Measurements from ENCODE around the gene LAMA2. TPM values are rescaled to one million over a fixed set of nuclear protein-coding genes. Genes with fewer than 3 reads are reported as not detected.

The LAMA2 gene
- total and polyA plus RNA-seq, 4 donors, result 5.2 to 105 (median 45.9) TPM

DNA sequence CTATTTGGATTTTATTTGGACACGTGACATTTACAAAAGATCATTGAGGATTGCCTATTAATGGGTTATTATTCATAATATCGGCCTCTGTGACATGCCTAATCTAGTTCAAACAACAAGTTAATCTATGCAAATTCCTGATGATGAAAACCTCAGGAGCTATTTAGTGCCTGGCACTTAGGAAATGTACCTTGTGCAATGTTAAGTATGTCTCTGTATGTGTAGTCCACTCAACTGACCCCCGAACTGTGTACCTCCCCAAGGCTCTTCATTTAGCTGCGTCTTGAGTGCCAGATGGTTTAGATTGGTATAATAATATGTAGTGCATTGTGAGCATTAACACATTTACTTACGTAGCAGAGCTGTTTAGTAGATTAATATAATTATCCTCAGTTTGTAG, 6.9 kb downstream of the LAMA2 start:
- Histone ChIP-seq H3K4me1 (ENCODE audit: control insufficient read depth in 5 of 5, insufficient read depth in 5 of 5, low read length in 5 of 5) (peaks cover 0 to 10% (median 0%) of the 10 kb centered on the region in 5 donors), H3K9ac (ENCODE audit: insufficient read depth in 1 of 2, low read length in 2 of 2) (no peak overlapping the region), H3K4me3 (no peak overlapping the region), H3K9me3 (ENCODE audit: control insufficient read depth in 4 of 4, insufficient read depth in 3 of 4, low read length in 3 of 4) (peaks cover 0 to 1% (median 0%) of the 10 kb centered on the region in 4 donors), H3K36me3 (ENCODE audit: control insufficient read depth in 4 of 4, insufficient read depth in 4 of 4, low read length in 4 of 4) (peaks cover 0 to 4% (median 0%) of the 10 kb centered on the region in 4 donors), H3K27me3 (ENCODE audit: control insufficient read depth in 3 of 3, insufficient read depth in 3 of 3, low read length in 2 of 3) (no peaks in the 10 kb centered on the region), H3K27ac (ENCODE audit: low read depth in 1 of 2, low read length in 1 of 2) (peak overlapping the region in 1 of 2 donors; percentile 87)
- TF ChIP-seq, protein P1, sequence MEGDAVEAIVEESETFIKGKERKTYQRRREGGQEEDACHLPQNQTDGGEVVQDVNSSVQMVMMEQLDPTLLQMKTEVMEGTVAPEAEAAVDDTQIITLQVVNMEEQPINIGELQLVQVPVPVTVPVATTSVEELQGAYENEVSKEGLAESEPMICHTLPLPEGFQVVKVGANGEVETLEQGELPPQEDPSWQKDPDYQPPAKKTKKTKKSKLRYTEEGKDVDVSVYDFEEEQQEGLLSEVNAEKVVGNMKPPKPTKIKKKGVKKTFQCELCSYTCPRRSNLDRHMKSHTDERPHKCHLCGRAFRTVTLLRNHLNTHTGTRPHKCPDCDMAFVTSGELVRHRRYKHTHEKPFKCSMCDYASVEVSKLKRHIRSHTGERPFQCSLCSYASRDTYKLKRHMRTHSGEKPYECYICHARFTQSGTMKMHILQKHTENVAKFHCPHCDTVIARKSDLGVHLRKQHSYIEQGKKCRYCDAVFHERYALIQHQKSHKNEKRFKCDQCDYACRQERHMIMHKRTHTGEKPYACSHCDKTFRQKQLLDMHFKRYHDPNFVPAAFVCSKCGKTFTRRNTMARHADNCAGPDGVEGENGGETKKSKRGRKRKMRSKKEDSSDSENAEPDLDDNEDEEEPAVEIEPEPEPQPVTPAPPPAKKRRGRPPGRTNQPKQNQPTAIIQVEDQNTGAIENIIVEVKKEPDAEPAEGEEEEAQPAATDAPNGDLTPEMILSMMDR (IDR thresholded peaks at IDR 0.05; ENCODE audit: control extremely low read depth, extremely low read depth), result no peak
- WGBS, 2 donors, result 72 to 83% methylated on average over 5 of the region's 5 CpGs
- ATAC-seq (ENCODE audit: insufficient read depth, low FRiP score) (no peak), DNase-seq (no peak)

DNA sequence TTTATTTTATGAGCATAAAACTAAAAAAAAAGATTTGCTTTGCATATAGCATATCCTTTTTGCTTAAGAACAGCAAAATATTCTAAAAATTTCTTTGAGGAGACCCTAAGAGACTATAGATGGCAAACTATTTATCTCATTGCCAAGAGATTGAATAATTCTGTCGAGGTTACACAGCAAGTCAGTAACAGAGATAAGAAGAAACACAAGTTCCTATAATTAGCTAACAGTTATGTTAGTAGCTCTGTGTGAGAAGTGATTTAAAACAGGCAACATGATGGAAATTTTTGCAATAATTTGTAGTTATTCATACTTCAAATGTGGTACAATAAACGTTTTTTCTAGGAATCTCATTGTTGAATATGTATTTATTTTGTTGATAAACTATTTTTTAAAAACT, 9.1 kb downstream of the LAMA2 start:
- Histone ChIP-seq H3K36me3 (ENCODE audit: control insufficient read depth in 4 of 4, insufficient read depth in 4 of 4, low read length in 4 of 4) (peaks cover 0 to 4% (median 0%) of the 10 kb centered on the region in 4 donors), H3K4me1 (ENCODE audit: control insufficient read depth in 5 of 5, insufficient read depth in 5 of 5, low read length in 5 of 5) (peaks cover 0 to 8% (median 0%) of the 10 kb centered on the region in 5 donors), H3K27me3 (ENCODE audit: control insufficient read depth in 3 of 3, insufficient read depth in 3 of 3, low read length in 2 of 3) (no peaks in the 10 kb centered on the region), H3K9me3 (ENCODE audit: control insufficient read depth in 4 of 4, insufficient read depth in 3 of 4, low read length in 3 of 4) (peaks cover 0 to 1% (median 0%) of the 10 kb centered on the region in 4 donors), H3K9ac (ENCODE audit: insufficient read depth in 1 of 2, low read length in 2 of 2) (no peak overlapping the region), H3K4me3 (no peak overlapping the region), H3K27ac (ENCODE audit: low read depth in 1 of 2, low read length in 1 of 2) (peak overlapping the region in 1 of 2 donors; percentile 74)
- TF ChIP-seq, protein P1 (IDR thresholded peaks at IDR 0.05; ENCODE audit: control extremely low read depth, extremely low read depth), result no peak
- ATAC-seq (ENCODE audit: insufficient read depth, low FRiP score), result no peak
- DNase-seq, result peak in 2 of 3 donors; percentile 25 to 26
- 17 to 46% methylated on average over 2 of the region's 2 CpGs for WGBS, 2 donors

DNA sequence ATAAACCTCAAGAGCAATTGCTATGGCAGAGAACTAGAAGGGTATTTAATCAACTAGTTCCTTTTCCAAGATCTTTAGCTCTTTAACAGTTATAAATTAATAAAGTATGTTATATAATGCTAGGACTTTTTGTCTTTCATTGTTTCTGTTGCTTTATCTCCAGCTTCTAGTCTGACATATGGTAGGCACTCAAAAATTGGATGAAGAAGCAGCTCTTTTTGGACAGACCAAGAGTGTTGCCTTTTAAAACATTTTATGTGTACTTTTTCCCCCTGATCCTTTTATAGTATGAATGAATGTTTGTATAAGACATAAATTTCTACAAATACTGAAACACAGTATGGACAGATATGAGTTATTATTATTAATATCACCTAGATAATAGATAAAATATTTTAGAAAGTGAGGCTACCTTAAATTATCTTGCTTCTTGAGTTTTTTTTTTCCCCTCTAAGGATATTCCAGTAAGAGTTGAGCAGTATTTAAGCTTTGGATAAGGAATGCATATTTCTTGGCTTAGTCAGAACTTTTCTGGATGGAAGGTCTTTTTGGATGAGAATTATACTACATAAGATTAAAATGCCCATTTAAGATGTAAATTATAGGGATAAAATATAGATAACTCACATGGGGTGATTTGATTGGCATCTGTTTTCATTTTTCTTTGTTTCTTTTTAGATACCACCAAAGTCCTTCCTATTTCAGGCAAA, 16.6 kb downstream of the LAMA2 start:
- Histone ChIP-seq H3K27me3 (ENCODE audit: control insufficient read depth in 3 of 3, insufficient read depth in 3 of 3, low read length in 2 of 3) (no peaks in the 10 kb centered on the region), H3K27ac (ENCODE audit: low read depth in 1 of 2, low read length in 1 of 2) (no peak overlapping the region), H3K9ac (ENCODE audit: insufficient read depth in 1 of 2, low read length in 2 of 2) (no peak overlapping the region), H3K36me3 (ENCODE audit: control insufficient read depth in 4 of 4, insufficient read depth in 4 of 4, low read length in 4 of 4) (peaks cover 0 to 3% (median 0%) of the 10 kb centered on the region in 4 donors), H3K4me3 (no peak overlapping the region), H3K9me3 (ENCODE audit: control insufficient read depth in 4 of 4, insufficient read depth in 3 of 4, low read length in 3 of 4) (peaks cover 0 to 1% (median 0%) of the 10 kb centered on the region in 4 donors), H3K4me1 (ENCODE audit: control insufficient read depth in 5 of 5, insufficient read depth in 5 of 5, low read length in 5 of 5) (peaks cover 0 to 17% (median 0%) of the 10 kb centered on the region in 5 donors)
- no peak for ATAC-seq (ENCODE audit: insufficient read depth, low FRiP score)
- TF ChIP-seq, protein P1 (IDR thresholded peaks at IDR 0.05; ENCODE audit: control extremely low read depth, extremely low read depth), result no peak
- DNase-seq, result no peak
